PC-3 (cell line): ENCODE measurements around the gene DUSP18. TPM values are rescaled to one million over a fixed set of nuclear protein-coding genes. Genes with fewer than 3 reads are reported as not detected.
"Not testable (repeated sequence)": the region's sequence is repeated elsewhere in the genome, so short reads cannot be mapped to it uniquely, and the experiment has no call there.

Experiments used
- ATAC-seq: fragments of 200-7000 bp; cut with Tn5 transposase; 2 replicates; pipeline ENCODE4 v1.9.1; 2020; ENCODE audit warnings: mild to moderate bottlenecking, moderate library complexity
- BruUV-seq: library from RNA; stranded (reverse); fragments of 400-500 nt; replicated peaks from 2 replicates; lab custom pipeline; 2021; lab: Mats Ljungman, UMichigan
- CTCF ChIA-PET: fragments of 300-600 bp; sonication (Branson Sonifier 250); formaldehyde crosslinking; loops from one replicate; lab custom pipeline; 2022; ENCODE audit warnings: antibody characterized with exemption; lab: Charles Lee
- POLR2A ChIA-PET: fragments of 300-600 bp; sonication (Branson Sonifier 250); formaldehyde crosslinking; loops from one replicate; lab custom pipeline; 2022; ENCODE audit warnings: antibody characterized with exemption; ENCODE audit not compliant: unreplicated experiment; lab: Charles Lee
- DNase-seq: peaks from one replicate; pipeline ENCODE4 v3.0.0-alpha.2; 2015
- H2AFZ ChIP-seq: fragments of 300-600 bp; sonication (generic); 2 replicates; pipeline ENCODE4 v1.6.0; 2016; ENCODE audit warnings: antibody characterized with exemption, low read length
- H3F3A ChIP-seq: fragments of 300-600 bp; sonication (generic); one replicate; pipeline ENCODE4 v1.6.0; 2017; ENCODE audit warnings: antibody characterized with exemption, low read length, control low read depth, mild to moderate bottlenecking; ENCODE audit not compliant: unreplicated experiment
- H3K27ac ChIP-seq: fragments of 300-600 bp; sonication (generic); 2 replicates; pipeline ENCODE4 v1.5.1; 2016; ENCODE audit warnings: mild to moderate bottlenecking, low read length
- H3K27me3 ChIP-seq: fragments of 300-600 bp; sonication (generic); 2 replicates; pipeline ENCODE4 v1.6.1; 2016; ENCODE audit warnings: low read length, mixed read lengths
- H3K36me3 ChIP-seq: fragments of 300-600 bp; sonication (generic); 2 replicates; pipeline ENCODE4 v1.6.1; 2016; ENCODE audit warnings: low read depth, mixed run types, low read length, mixed read lengths
- H3K4me1 ChIP-seq: fragments of 300-600 bp; sonication (generic); 2 replicates; pipeline ENCODE4 v1.5.1; 2016; ENCODE audit warnings: low read length; ENCODE audit not compliant: insufficient read depth
- H3K4me2 ChIP-seq: fragments of 300-600 bp; sonication (generic); 2 replicates; pipeline ENCODE4 v1.6.0; 2016; ENCODE audit warnings: low read length
- H3K4me3 ChIP-seq: fragments of 300-600 bp; sonication (generic); 2 replicates; pipeline ENCODE4 v1.5.1; 2016; ENCODE audit warnings: mild to moderate bottlenecking, low read length, mixed read lengths
- H3K79me2 ChIP-seq: fragments of 300-600 bp; sonication (generic); 2 replicates; pipeline ENCODE4 v1.6.1; 2017; ENCODE audit warnings: low read length, mixed read lengths
- H3K9ac ChIP-seq: fragments of 300-600 bp; sonication (generic); 2 replicates; pipeline ENCODE4 v1.6.0; 2016; ENCODE audit warnings: mild to moderate bottlenecking, low read length
- H3K9me2 ChIP-seq: fragments of 300-600 bp; sonication (generic); replicated peaks from 2 replicates; pipeline ENCODE4 v1.6.1; 2016; ENCODE audit warnings: mixed run types, low read length, mixed read lengths
- H3K9me3 ChIP-seq: fragments of 300-600 bp; sonication (generic); 2 replicates; pipeline ENCODE4 v1.6.1; 2016; ENCODE audit warnings: low read length, mixed read lengths
- H4K20me1 ChIP-seq: fragments of 300-600 bp; sonication (generic); 2 replicates; pipeline ENCODE4 v1.6.1; 2016; ENCODE audit warnings: low read length, mixed read lengths
- EZH2 ChIP-seq: fragments of 300-600 bp; sonication (generic); IDR thresholded peaks from one replicate; pipeline ENCODE4 v1.6.1; 2017; ENCODE audit warnings: antibody characterized with exemption, mild to moderate bottlenecking, low read length; ENCODE audit not compliant: unreplicated experiment
- EZH2phosphoT487 ChIP-seq: fragments of 300-600 bp; sonication (generic); IDR thresholded peaks from 2 replicates; pipeline ENCODE4 v1.6.1; 2018; ENCODE audit warnings: mild to moderate bottlenecking, antibody characterized with exemption, low read length, borderline replicate concordance
- intact Hi-C: fragments of 100-400 bp; cut with micrococcal nuclease; formaldehyde crosslinking; loops from 2 replicates; pipeline ENCODE4 v1.9.0; 2023
- total RNA-seq: library from RNA; depleted of rRNA; stranded (reverse); fragments of >200 nt; gene quantifications from 2 replicates; pipeline ENCODE4 v1.2.3, GENCODE V29; 2014
- TF ChIP-seq, protein P1 (sequence below): fragments of 300-600 bp; sonication (generic); conservative IDR thresholded peaks from 2 replicates; pipeline ENCODE4 v1.5.1; 2017; ENCODE audit warnings: antibody characterized with exemption, low read depth, mild to moderate bottlenecking, low read length

DUSP18 gene
- total RNA-seq, 1 experiment from 2014 or later, result 7.7 TPM

DNA sequence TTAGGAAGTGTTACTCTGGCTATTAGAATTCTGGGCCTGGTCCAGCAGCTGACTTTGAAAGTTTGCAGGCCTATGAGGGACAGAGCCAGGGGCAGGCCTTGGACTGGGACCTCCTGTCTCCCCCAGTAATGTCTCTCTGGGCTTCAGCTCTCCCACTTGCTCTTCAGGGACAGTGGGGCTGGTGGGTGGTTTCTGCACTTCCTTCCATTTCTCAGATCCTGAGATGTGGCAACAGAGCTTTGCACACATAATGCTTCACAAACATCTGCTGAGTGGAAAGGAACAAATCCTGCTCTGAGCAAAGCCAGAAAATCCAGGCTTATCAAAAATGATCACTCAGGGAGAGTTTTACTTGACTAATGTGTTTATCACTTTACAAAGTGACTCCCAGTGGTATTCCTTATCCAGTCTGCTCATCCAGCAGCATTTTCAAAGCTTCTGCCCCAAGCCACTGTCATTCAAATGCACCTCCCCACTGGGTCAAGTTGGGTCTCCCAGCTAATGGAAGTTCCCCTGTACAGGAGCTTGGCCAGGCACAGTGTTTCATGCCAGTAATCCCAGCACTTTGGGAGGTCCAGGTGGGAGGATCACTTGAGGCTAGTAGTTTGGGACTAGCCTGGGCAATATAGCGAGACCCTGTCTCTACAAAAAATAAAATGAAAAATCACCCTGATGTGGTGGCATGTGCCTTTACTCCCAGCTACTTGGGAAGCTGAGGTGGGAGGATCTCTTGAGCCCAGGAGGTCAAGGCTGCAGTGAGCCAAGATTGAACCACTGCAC lies 13.5 kb upstream of the DUSP18 start:
- intact Hi-C loops, result no loop called here
- H4K20me1 ChIP-seq, result no peaks in the 10 kb centered on the region
- ATAC-seq, result no peak
- H2AFZ ChIP-seq, result no peak overlapping the region
- CTCF ChIA-PET, result no interaction called here
- no peak overlapping the region for H3K4me2 ChIP-seq
- H3K27me3 ChIP-seq, result no peaks in the 10 kb centered on the region
- H3K9me2 ChIP-seq, result no peaks in the 10 kb centered on the region
- H3K79me2 ChIP-seq, result no peaks in the 10 kb centered on the region
- H3K4me3 ChIP-seq, result no peak overlapping the region
- H3K36me3 ChIP-seq, result no peaks in the 10 kb centered on the region
- H3K9me3 ChIP-seq, result no peaks in the 10 kb centered on the region
- no TSS peak for BruUV-seq
- no peak overlapping the region for H3K9ac ChIP-seq
- H3K4me1 ChIP-seq, result no peaks in the 10 kb centered on the region
- no peak overlapping the region for H3K27ac ChIP-seq
- no peak for DNase-seq
- POLR2A ChIA-PET, result no interaction called here
- TF ChIP-seq EZH2, result no peak
- no peaks in the 10 kb centered on the region for H3F3A ChIP-seq

DNA sequence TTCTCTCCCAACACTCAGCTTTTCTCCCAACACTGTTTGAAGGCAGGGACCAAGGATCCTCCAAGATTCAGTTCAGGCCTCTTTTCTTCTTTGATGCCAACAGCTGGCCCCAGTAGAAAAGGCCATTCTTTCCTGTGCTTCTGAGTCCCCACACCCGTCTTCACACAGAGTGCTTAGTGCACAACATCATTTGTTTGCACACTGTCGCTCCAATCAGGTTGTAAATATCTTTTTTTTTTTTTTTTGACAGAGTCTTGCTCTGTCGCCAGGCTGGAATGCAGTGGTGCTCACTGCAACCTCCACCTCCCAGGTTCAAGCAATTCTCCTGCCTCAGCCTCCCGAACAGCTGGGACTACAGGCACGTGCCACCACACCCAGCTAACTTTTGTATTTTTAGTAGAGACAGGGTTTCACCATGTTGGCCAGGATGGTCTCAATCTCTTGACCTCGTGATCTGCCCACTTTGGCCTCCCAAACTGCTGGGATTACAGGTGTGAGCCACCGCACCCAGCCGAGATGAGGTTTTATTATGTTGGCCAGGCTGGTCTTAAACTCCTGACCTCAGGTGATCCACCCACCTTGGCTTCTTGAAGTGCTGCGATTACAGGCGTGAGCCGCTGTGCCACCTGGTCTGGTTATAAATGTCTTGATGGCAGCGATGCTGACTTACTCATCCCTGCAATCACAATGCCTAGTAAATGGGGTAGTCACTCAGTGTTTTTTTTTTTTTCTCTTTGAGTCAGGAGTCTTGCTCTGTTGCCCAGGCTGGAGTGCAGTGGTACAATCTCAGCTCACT lies 12.4 kb upstream of the DUSP18 start:
- H3K27ac ChIP-seq, POLR2A ChIA-PET, intact Hi-C loops, H3K79me2 ChIP-seq, H3K27me3 ChIP-seq, H3F3A ChIP-seq, H3K9me2 ChIP-seq, H3K36me3 ChIP-seq, H4K20me1 ChIP-seq, H3K4me2 ChIP-seq, H3K9me3 ChIP-seq, BruUV-seq, CTCF ChIA-PET, H2AFZ ChIP-seq, H3K9ac ChIP-seq, H3K4me1 ChIP-seq, H3K4me3 ChIP-seq, ATAC-seq, DNase-seq: not testable (repeated sequence)

DNA sequence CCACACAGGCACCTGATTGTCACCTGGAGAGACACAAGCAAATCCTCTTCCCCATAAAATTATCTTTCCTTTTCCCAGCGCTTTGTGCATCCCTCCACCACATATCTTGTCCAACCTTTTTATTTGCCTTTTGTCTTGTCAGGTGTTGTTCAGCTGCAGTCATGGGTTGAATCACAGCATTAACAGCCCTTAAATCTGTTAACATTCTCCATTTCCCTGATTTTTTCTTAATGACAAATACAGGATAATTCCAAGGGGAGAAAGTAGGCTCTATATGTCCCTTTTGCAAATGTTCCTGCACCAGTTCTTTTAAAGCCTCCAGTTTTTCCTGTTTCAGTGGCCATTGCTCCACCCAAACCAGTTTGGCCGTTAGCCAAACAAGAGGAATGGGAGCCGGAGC lies 8.9 kb upstream of the DUSP18 start:
- DNase-seq, intact Hi-C loops: not testable (repeated sequence)

DNA sequence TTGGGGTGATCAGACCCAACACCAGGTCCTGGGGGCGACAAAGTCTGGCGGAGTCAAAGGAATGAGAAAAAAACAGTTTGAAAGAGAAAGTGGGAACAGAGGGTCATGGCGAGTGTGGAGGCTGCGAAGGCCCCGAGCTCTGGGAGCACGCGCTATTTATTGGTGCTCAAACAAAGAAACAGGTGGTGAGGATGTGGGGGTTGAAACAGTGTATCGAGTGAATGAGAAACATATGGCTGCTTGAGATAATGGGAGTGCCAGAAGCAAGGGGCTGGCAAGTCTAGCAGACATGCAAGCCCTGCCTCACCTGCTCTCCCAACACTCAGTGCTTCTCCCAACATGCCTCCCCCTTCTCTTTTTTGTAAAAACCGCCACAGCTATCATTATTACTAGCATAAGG lies 7.8 kb upstream of the DUSP18 start:
- CTCF ChIA-PET, result no interaction called here

More for the DNA sequence above, 8.9 kb upstream of the DUSP18 start:
- POLR2A ChIA-PET, BruUV-seq, H3F3A ChIP-seq, H3K79me2 ChIP-seq, H3K9me3 ChIP-seq, H3K9ac ChIP-seq, H3K9me2 ChIP-seq, H4K20me1 ChIP-seq, H3K4me3 ChIP-seq, ATAC-seq, H2AFZ ChIP-seq, H3K4me2 ChIP-seq, H3K27ac ChIP-seq, CTCF ChIA-PET, H3K27me3 ChIP-seq, H3K4me1 ChIP-seq, H3K36me3 ChIP-seq: not testable (repeated sequence)

More for the DNA sequence above, 7.8 kb upstream of the DUSP18 start:
- no peaks in the 10 kb centered on the region for H3K27me3 ChIP-seq
- no peak overlapping the region for H3K4me2 ChIP-seq
- no peak overlapping the region for H2AFZ ChIP-seq
- intact Hi-C loops, result no loop called here
- POLR2A ChIA-PET, result no interaction called here
- no peak for DNase-seq
- no peaks in the 10 kb centered on the region for H3F3A ChIP-seq
- TF ChIP-seq, protein P1, sequence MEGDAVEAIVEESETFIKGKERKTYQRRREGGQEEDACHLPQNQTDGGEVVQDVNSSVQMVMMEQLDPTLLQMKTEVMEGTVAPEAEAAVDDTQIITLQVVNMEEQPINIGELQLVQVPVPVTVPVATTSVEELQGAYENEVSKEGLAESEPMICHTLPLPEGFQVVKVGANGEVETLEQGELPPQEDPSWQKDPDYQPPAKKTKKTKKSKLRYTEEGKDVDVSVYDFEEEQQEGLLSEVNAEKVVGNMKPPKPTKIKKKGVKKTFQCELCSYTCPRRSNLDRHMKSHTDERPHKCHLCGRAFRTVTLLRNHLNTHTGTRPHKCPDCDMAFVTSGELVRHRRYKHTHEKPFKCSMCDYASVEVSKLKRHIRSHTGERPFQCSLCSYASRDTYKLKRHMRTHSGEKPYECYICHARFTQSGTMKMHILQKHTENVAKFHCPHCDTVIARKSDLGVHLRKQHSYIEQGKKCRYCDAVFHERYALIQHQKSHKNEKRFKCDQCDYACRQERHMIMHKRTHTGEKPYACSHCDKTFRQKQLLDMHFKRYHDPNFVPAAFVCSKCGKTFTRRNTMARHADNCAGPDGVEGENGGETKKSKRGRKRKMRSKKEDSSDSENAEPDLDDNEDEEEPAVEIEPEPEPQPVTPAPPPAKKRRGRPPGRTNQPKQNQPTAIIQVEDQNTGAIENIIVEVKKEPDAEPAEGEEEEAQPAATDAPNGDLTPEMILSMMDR, result no peak
- TF ChIP-seq EZH2, result no peak
- TF ChIP-seq EZH2phosphoT487, result no peak
- no peak overlapping the region for H3K27ac ChIP-seq
- no peak overlapping the region for H3K9ac ChIP-seq
- BruUV-seq, result no TSS peak
- no peaks in the 10 kb centered on the region for H3K36me3 ChIP-seq
- H4K20me1 ChIP-seq, result no peaks in the 10 kb centered on the region
- no peaks in the 10 kb centered on the region for H3K9me3 ChIP-seq
- no peaks in the 10 kb centered on the region for H3K79me2 ChIP-seq
- H3K4me3 ChIP-seq, result no peak overlapping the region
- ATAC-seq, result no peak
- no peaks in the 10 kb centered on the region for H3K9me2 ChIP-seq
- no peaks in the 10 kb centered on the region for H3K4me1 ChIP-seq
